Psoas muscle (tissue), 8 donors: ENCODE data around the gene HEPN1. TPM values are rescaled to one million over a fixed set of nuclear protein-coding genes. Genes with fewer than 3 reads are reported as not detected.

Experiments used
- ATAC-seq, 4 donors: fragments of 200-7000 bp; cut with Tn5 transposase; one replicate each; pipeline ENCODE4 v1.9.1; 2020; ENCODE audit warnings: moderate library complexity in 3 of 4, mild to moderate bottlenecking in 2 of 4
- DNase-seq, 2 donors: peaks; one replicate each; pipeline ENCODE4 v3.0.0-alpha.2; 2020
- H3K27ac ChIP-seq: fragments of 200-600 bp; one replicate; pipeline ENCODE4 v1.8.0; 2022
- H3K27me3 ChIP-seq, 3 donors: fragments of 200-600 bp in 1 of 3; one replicate each; pipeline versions ENCODE4 v1.6.1 to v1.8.0; 2013 to 2022; ENCODE audit warnings: low read length in 2 of 3, mild to moderate bottlenecking in 2 of 3, moderate library complexity in 1 of 3; ENCODE audit not compliant: insufficient read depth in 3 of 3
- H3K36me3 ChIP-seq, 2 donors: fragments of 200-600 bp in 1 of 2; one replicate each; pipeline versions ENCODE4 v1.6.1 to v1.8.0; 2013 to 2022; ENCODE audit warnings: low read depth in 1 of 2, mild to moderate bottlenecking in 1 of 2, moderate library complexity in 1 of 2; ENCODE audit not compliant: insufficient read depth in 1 of 2
- H3K4me1 ChIP-seq: fragments of 200-600 bp; one replicate; pipeline ENCODE4 v1.8.0; 2022
- H3K4me3 ChIP-seq: fragments of 200-600 bp; one replicate; pipeline ENCODE4 v1.8.0; 2022; ENCODE audit warnings: mild to moderate bottlenecking
- H3K9me3 ChIP-seq: fragments of 200-600 bp; one replicate; pipeline ENCODE4 v1.8.0; 2022
- CTCF ChIP-seq: fragments of 200-600 bp; IDR thresholded peaks from one replicate; pipeline ENCODE4 v1.8.0; 2022; ENCODE audit warnings: antibody characterized with exemption
- WGBS, 3 donors: extraction: QIAGEN DNeasy Blood & Tissue Kit; methylation state at CpG; one replicate each; pipeline versions ENCODE4 v1.1.6 to v1.1.7; 2013; 5-methylcytosine and 5-hydroxymethylcytosine counted together
- intact Hi-C, 2 donors: fragments of 100-400 bp; cut with DNase I; formaldehyde crosslinking; loops; one replicate each; pipeline versions ENCODE4 v1.11.0 to v1.14.2; 2022
- polyA plus RNA-seq, 3 donors: library from polyadenylated mRNA; stranded (reverse); fragments of 200-250 nt; gene quantifications; one replicate each; pipeline ENCODE4 v1.2.3, GENCODE V29; 2013
- total RNA-seq, 4 donors: library from RNA; stranded (reverse); fragmentation: NEBNext Ultra II Directional in 2 of 4; extraction: Animal tissue kit (Norgen Biotek cat#: 25700) in 2 of 4; gene quantifications; one replicate each; pipeline versions ENCODE4 v1.2.1 to v1.2.4, GENCODE V29; 2021 to 2023
- donor health status: healthy with polysubstance abuse.
- donor health status: DM: no; HTN: no; CAD: no; lungs with moderate emphysema.
- donor health status: Bipolar disorder and iron deficiency.
- donor health status: healthy.
- donor health status: DM: yes; HTN: yes; CAD: no.
- donor health status: DM: no; HTN: no; CAD: no.
- donor health status: DM: no; HTN: no; CAD: no.
- donor health status: DM: yes; HTN: yes; CAD: no.

Gene HEPN1
- total and polyA plus RNA-seq, 7 donors = 0.01 to 0.04 TPM; not detected in 5

GRCh38 chr11:124943254-124943616, 24.2 kb downstream of the HEPN1 start:
- Histone ChIP-seq H3K27ac (no peak overlapping the region), H3K36me3 (no peaks in the 10 kb centered on the region), H3K4me1 (no peaks in the 10 kb centered on the region), H3K9me3 (no peaks in the 10 kb centered on the region), H3K4me3 (no peak overlapping the region), H3K27me3 (no peaks in the 10 kb centered on the region)
- ATAC-seq (no peak), DNase-seq (no peak)
- intact Hi-C loops = no loop called here
- WGBS, 3 donors = 48 to 54% (median 50%) methylated on average over 5 of the region's 5 CpGs
- no peak for TF ChIP-seq CTCF

- DNase-seq = no peak
- Histone ChIP-seq H3K4me3 (no peak overlapping the region), H3K27me3 (no peaks in the 10 kb centered on the region), H3K4me1 (no peaks in the 10 kb centered on the region), H3K9me3 (no peaks in the 10 kb centered on the region), H3K27ac (no peak overlapping the region), H3K36me3 (no peaks in the 10 kb centered on the region)
- no peak for TF ChIP-seq CTCF
- intact Hi-C loops = no loop called here
- ATAC-seq = no peak
- WGBS, 3 donors = 23 to 33% (median 28%) methylated on average over 1 of the region's 1 CpG
Observed at GRCh38 chr11:124943741-124944140, 24.7 kb downstream of the HEPN1 start.

GRCh38 chr11:124944565-124944964, 25.5 kb downstream of the HEPN1 start:
- TF ChIP-seq CTCF = no peak
- Histone ChIP-seq H3K4me3 (no peak overlapping the region), H3K4me1 (no peaks in the 10 kb centered on the region), H3K36me3 (no peaks in the 10 kb centered on the region), H3K27ac (no peak overlapping the region), H3K27me3 (no peaks in the 10 kb centered on the region), H3K9me3 (no peaks in the 10 kb centered on the region)
- WGBS, 3 donors = 78 to 85% (median 81%) methylated on average over 3 of the region's 3 CpGs
- intact Hi-C loops = no loop called here
- DNase-seq = no peak
- ATAC-seq = no peak

- intact Hi-C loops = no loop called here
- no peaks in the 10 kb centered on the region for H3K9me3 ChIP-seq
- no peak for ATAC-seq
- DNase-seq = no peak
- H3K36me3 ChIP-seq = no peaks in the 10 kb centered on the region
- TF ChIP-seq CTCF = no peak
- 73 to 80% (median 78%) methylated on average over 6 of the region's 6 CpGs for WGBS, 3 donors
- no peak overlapping the region for H3K27ac ChIP-seq
- H3K4me3 ChIP-seq = no peak overlapping the region
- no peaks in the 10 kb centered on the region for H3K4me1 ChIP-seq
- H3K27me3 ChIP-seq = no peaks in the 10 kb centered on the region
Observed at GRCh38 chr11:124945826-124946225, 26.8 kb downstream of the HEPN1 start.

GRCh38 chr11:124946735-124947141, 27.7 kb downstream of the HEPN1 start:
- Histone ChIP-seq H3K27me3 (no peaks in the 10 kb centered on the region), H3K4me3 (no peak overlapping the region), H3K9me3 (no peaks in the 10 kb centered on the region), H3K27ac (no peak overlapping the region), H3K36me3 (no peaks in the 10 kb centered on the region), H3K4me1 (no peaks in the 10 kb centered on the region)
- intact Hi-C loops = no loop called here
- ATAC-seq (no peak), DNase-seq (no peak)
- WGBS, 3 donors = 37 to 60% (median 48%) methylated on average over 2 of the region's 2 CpGs
- TF ChIP-seq CTCF = no peak
